IPS DF 6.9 (cell line): ENCODE measurements around the gene RCOR1.

ENCODE experiments used
- DNase-seq: peaks from one replicate; pipeline ENCODE4 v3.0.0-alpha.2; 2013; ENCODE audit warnings: low read depth, low spot score
- H3K27ac ChIP-seq: one replicate; pipeline ENCODE4 v1.5.1; 2013; ENCODE audit warnings: low read length, control low read depth
- H3K27me3 ChIP-seq: 2 replicates; pipeline ENCODE4 v1.6.1; 2013; ENCODE audit warnings: mild to moderate bottlenecking, low read length; ENCODE audit not compliant: control insufficient read depth, insufficient read depth
- H3K36me3 ChIP-seq: 2 replicates; pipeline ENCODE4 v1.6.1; 2013; ENCODE audit warnings: low read length; ENCODE audit not compliant: control insufficient read depth, insufficient read depth
- H3K4me1 ChIP-seq: 2 replicates; pipeline ENCODE4 v1.6.1; 2013; ENCODE audit warnings: low read length; ENCODE audit not compliant: control insufficient read depth, insufficient read depth
- H3K4me3 ChIP-seq: 2 replicates; pipeline ENCODE4 v1.5.1; 2013; ENCODE audit warnings: mild to moderate bottlenecking, low read length
- H3K9me3 ChIP-seq: 2 replicates; pipeline ENCODE4 v1.6.1; 2013; ENCODE audit warnings: low read length, inconsistent platforms; ENCODE audit not compliant: control insufficient read depth, insufficient read depth
- WGBS: extraction: QIAGEN DNeasy Blood & Tissue Kit; methylation state at CpG from one replicate; pipeline ENCODE4 v1.1.7; 2013; ENCODE audit warnings: mixed read lengths, missing lambda C conversion rate; ENCODE audit not compliant: insufficient read length, insufficient coverage; 5-methylcytosine and 5-hydroxymethylcytosine counted together

The RCOR1 gene

GRCh38 chr14:102593061-102593824 lies 794 bp downstream of the RCOR1 start:
- Histone ChIP-seq H3K36me3 (no peaks in the 10 kb centered on the region), H3K9me3 (no peaks in the 10 kb centered on the region), H3K4me3 (peak overlapping the region; percentile 79), H3K4me1 (peaks cover 4% of the 10 kb centered on the region; the same call in 1 of the 2 replicates), H3K27me3 (no peaks in the 10 kb centered on the region), H3K27ac (no peak overlapping the region)
- no peak for DNase-seq
- no CpG with 5 or more reads among the region's 75 CpGs for WGBS

- Histone ChIP-seq H3K27me3 (no peaks in the 10 kb centered on the region), H3K4me1 (peaks cover 4% of the 10 kb centered on the region; the same call in 1 of the 2 replicates), H3K4me3 (peak overlapping the region; percentile 79; the same call in 1 of the 2 replicates), H3K9me3 (no peaks in the 10 kb centered on the region), H3K27ac (no peak overlapping the region), H3K36me3 (no peaks in the 10 kb centered on the region)
- DNase-seq: no peak
- WGBS: no CpG with 5 or more reads among the region's 6 CpGs
Measured at GRCh38 chr14:102593825-102594137, 1.3 kb downstream of the RCOR1 start.

- no peak overlapping the region for H3K27ac ChIP-seq
- H3K4me3 ChIP-seq: no peak overlapping the region
- no peak for DNase-seq
Measured at GRCh38 chr14:102594514-102595175, 2.2 kb downstream of the RCOR1 start.

GRCh38 chr14:102601378-102601925 lies 9.0 kb downstream of the RCOR1 start:
- Histone ChIP-seq H3K27me3 (no peaks in the 10 kb centered on the region), H3K4me1 (no peaks in the 10 kb centered on the region), H3K9me3 (no peaks in the 10 kb centered on the region), H3K36me3 (no peaks in the 10 kb centered on the region), H3K4me3 (no peak overlapping the region), H3K27ac (no peak overlapping the region)
- DNase-seq: no peak
- WGBS: no CpG with 5 or more reads among the region's 1 CpG

More at GRCh38 chr14:102594514-102595175, 2.2 kb downstream of the RCOR1 start:
- peaks cover 3% of the 10 kb centered on the region; the same call in 1 of the 2 replicates for H3K4me1 ChIP-seq
- no peaks in the 10 kb centered on the region for H3K36me3 ChIP-seq
- no peaks in the 10 kb centered on the region for H3K9me3 ChIP-seq
- no peaks in the 10 kb centered on the region for H3K27me3 ChIP-seq
- WGBS: no CpG with 5 or more reads among the region's 7 CpGs

GRCh38 chr14:102602421-102603292 lies 10.2 kb downstream of the RCOR1 start:
- no peak for DNase-seq
- Histone ChIP-seq H3K4me1 (no peaks in the 10 kb centered on the region), H3K36me3 (no peaks in the 10 kb centered on the region), H3K27ac (no peak overlapping the region), H3K4me3 (no peak overlapping the region), H3K27me3 (no peaks in the 10 kb centered on the region), H3K9me3 (no peaks in the 10 kb centered on the region)
- no CpG with 5 or more reads among the region's 16 CpGs for WGBS

- no peaks in the 10 kb centered on the region for H3K27me3 ChIP-seq
- H3K9me3 ChIP-seq: no peaks in the 10 kb centered on the region
- DNase-seq: no peak
- WGBS: no CpG with 5 or more reads among the region's 4 CpGs
- no peak overlapping the region for H3K27ac ChIP-seq
- no peaks in the 10 kb centered on the region for H3K4me1 ChIP-seq
- no peak overlapping the region for H3K4me3 ChIP-seq
- no peaks in the 10 kb centered on the region for H3K36me3 ChIP-seq
Measured at GRCh38 chr14:102603293-102603907, 11.0 kb downstream of the RCOR1 start.

- H3K36me3 ChIP-seq: no peaks in the 10 kb centered on the region
- no peak overlapping the region for H3K27ac ChIP-seq
- H3K4me3 ChIP-seq: no peak overlapping the region
- no peaks in the 10 kb centered on the region for H3K27me3 ChIP-seq
- DNase-seq: no peak
- H3K4me1 ChIP-seq: no peaks in the 10 kb centered on the region
- H3K9me3 ChIP-seq: no peaks in the 10 kb centered on the region
- no CpG with 5 or more reads among the region's 2 CpGs for WGBS
Measured at GRCh38 chr14:102604183-102604582, 11.7 kb downstream of the RCOR1 start.

- no CpG with 5 or more reads among the region's 2 CpGs for WGBS
- no peak for DNase-seq
- H3K36me3 ChIP-seq: no peaks in the 10 kb centered on the region
- H3K9me3 ChIP-seq: no peaks in the 10 kb centered on the region
- no peaks in the 10 kb centered on the region for H3K27me3 ChIP-seq
- no peak overlapping the region for H3K4me3 ChIP-seq
- H3K27ac ChIP-seq: no peak overlapping the region
- no peaks in the 10 kb centered on the region for H3K4me1 ChIP-seq
Measured at GRCh38 chr14:102605029-102605428, 12.6 kb downstream of the RCOR1 start.

GRCh38 chr14:102606296-102606695 lies 13.8 kb downstream of the RCOR1 start:
- no CpG with 5 or more reads among the region's 4 CpGs for WGBS
- H3K4me3 ChIP-seq: no peak overlapping the region
- no peak for DNase-seq

GRCh38 chr14:102608064-102608446 lies 15.6 kb downstream of the RCOR1 start:
- Histone ChIP-seq H3K9me3 (no peaks in the 10 kb centered on the region), H3K27ac (no peak overlapping the region), H3K4me1 (no peaks in the 10 kb centered on the region), H3K4me3 (no peak overlapping the region), H3K36me3 (no peaks in the 10 kb centered on the region), H3K27me3 (no peaks in the 10 kb centered on the region)
- no peak for DNase-seq
- no CpG with 5 or more reads among the region's 4 CpGs for WGBS

More at GRCh38 chr14:102606296-102606695, 13.8 kb downstream of the RCOR1 start:
- Histone ChIP-seq H3K27ac (no peak overlapping the region), H3K36me3 (no peaks in the 10 kb centered on the region), H3K27me3 (no peaks in the 10 kb centered on the region), H3K4me1 (no peaks in the 10 kb centered on the region), H3K9me3 (no peaks in the 10 kb centered on the region)
